ENCODE data around the gene PTGES2. TPM values are rescaled to one million over a fixed set of nuclear protein-coding genes. Genes with fewer than 3 reads are reported as not detected.
A peak's percentile ranks its signal among the peaks of the same experiment; 100 is the strongest.

Gene PTGES2
- total RNA-seq, 1 donor from 2014 or later, result 80.3 TPM

- H3K4me3 Mint-ChIP-seq (ENCODE audit: unreplicated experiment), result no peak overlapping the region
- no peak for DNase-seq (ENCODE audit: extremely low spot score, unreplicated experiment)
These were observed 24.5 kb downstream of the PTGES2 start for GRCh38 chr9:128102861-128103588.

GRCh38 chr9:128102196-128102595 is 25.3 kb downstream of the PTGES2 start:
- no peaks in the 10 kb centered on the region for H3K27me3 Mint-ChIP-seq (ENCODE audit: unreplicated experiment)
- H3K9me3 Mint-ChIP-seq (ENCODE audit: unreplicated experiment), result no peaks in the 10 kb centered on the region
- no peak for TF ChIP-seq CTCF (IDR thresholded peaks at IDR 0.05)
- no peak for DNase-seq (ENCODE audit: extremely low spot score, unreplicated experiment)
- peak overlapping the region; percentile 14 for H3K4me3 Mint-ChIP-seq (ENCODE audit: unreplicated experiment)
- peaks cover 33% of the 10 kb centered on the region for H3K36me3 Mint-ChIP-seq (ENCODE audit: unreplicated experiment)
- peak overlapping the region; percentile 31 for H3K27ac Mint-ChIP-seq (ENCODE audit: unreplicated experiment)
- peaks cover 55% of the 10 kb centered on the region for H3K4me1 Mint-ChIP-seq (ENCODE audit: unreplicated experiment)

More at GRCh38 chr9:128102861-128103588, 24.5 kb downstream of the PTGES2 start:
- Mint-ChIP-seq H3K4me1 (ENCODE audit: unreplicated experiment) (peaks cover 47% of the 10 kb centered on the region), H3K27ac (ENCODE audit: unreplicated experiment) (peak overlapping the region; percentile 82), H3K36me3 (ENCODE audit: unreplicated experiment) (peaks cover 38% of the 10 kb centered on the region), H3K9me3 (ENCODE audit: unreplicated experiment) (no peaks in the 10 kb centered on the region), H3K27me3 (ENCODE audit: unreplicated experiment) (no peaks in the 10 kb centered on the region)
- TF ChIP-seq CTCF (IDR thresholded peaks at IDR 0.05), result no peak

- H3K9me3 Mint-ChIP-seq (ENCODE audit: unreplicated experiment), result no peaks in the 10 kb centered on the region
- H3K27me3 Mint-ChIP-seq (ENCODE audit: unreplicated experiment), result no peaks in the 10 kb centered on the region
- peaks cover 60% of the 10 kb centered on the region for H3K4me1 Mint-ChIP-seq (ENCODE audit: unreplicated experiment)
- peaks cover 31% of the 10 kb centered on the region for H3K36me3 Mint-ChIP-seq (ENCODE audit: unreplicated experiment)
- H3K27ac Mint-ChIP-seq (ENCODE audit: unreplicated experiment), result no peak overlapping the region
- H3K4me3 Mint-ChIP-seq (ENCODE audit: unreplicated experiment), result no peak overlapping the region
- no peak for DNase-seq (ENCODE audit: extremely low spot score, unreplicated experiment)
- TF ChIP-seq CTCF (IDR thresholded peaks at IDR 0.05), result no peak
These were observed 25.8 kb downstream of the PTGES2 start for GRCh38 chr9:128101690-128102089.

GRCh38 chr9:128101231-128101661 is 26.3 kb downstream of the PTGES2 start:
- peak overlapping the region; percentile 100 for H3K27ac Mint-ChIP-seq (ENCODE audit: unreplicated experiment)

More at GRCh38 chr9:128101231-128101661, 26.3 kb downstream of the PTGES2 start:
- DNase-seq (ENCODE audit: extremely low spot score, unreplicated experiment), result no peak
- H3K4me3 Mint-ChIP-seq (ENCODE audit: unreplicated experiment), result no peak overlapping the region
- H3K4me1 Mint-ChIP-seq (ENCODE audit: unreplicated experiment), result peaks cover 63% of the 10 kb centered on the region
- no peak for TF ChIP-seq CTCF (IDR thresholded peaks at IDR 0.05)
- H3K36me3 Mint-ChIP-seq (ENCODE audit: unreplicated experiment), result peaks cover 28% of the 10 kb centered on the region
- no peaks in the 10 kb centered on the region for H3K27me3 Mint-ChIP-seq (ENCODE audit: unreplicated experiment)
- no peaks in the 10 kb centered on the region for H3K9me3 Mint-ChIP-seq (ENCODE audit: unreplicated experiment)
